Left renal pelvis (tissue), 4 donors: ENCODE data around the gene NYAP2. TPM values are rescaled to one million over a fixed set of nuclear protein-coding genes. Genes with fewer than 3 reads are reported as not detected.

Source experiments
- DNase-seq, 4 donors: peaks; one replicate each; pipeline ENCODE4 v3.0.0-alpha.2; 2013; ENCODE audit warnings: low read depth in 4 of 4, low spot score in 3 of 4
- polyA plus RNA-seq, 4 donors: library from polyadenylated mRNA; unstranded; fragments of 120-200 nt; gene quantifications; one replicate each; pipeline ENCODE4 v1.2.1, GENCODE V29; 2013; ENCODE audit not compliant: insufficient read length in 4 of 4

NYAP2 gene
- polyA plus RNA-seq, 4 donors = 0.04 to 0.06 TPM; not detected in 2

DNA sequence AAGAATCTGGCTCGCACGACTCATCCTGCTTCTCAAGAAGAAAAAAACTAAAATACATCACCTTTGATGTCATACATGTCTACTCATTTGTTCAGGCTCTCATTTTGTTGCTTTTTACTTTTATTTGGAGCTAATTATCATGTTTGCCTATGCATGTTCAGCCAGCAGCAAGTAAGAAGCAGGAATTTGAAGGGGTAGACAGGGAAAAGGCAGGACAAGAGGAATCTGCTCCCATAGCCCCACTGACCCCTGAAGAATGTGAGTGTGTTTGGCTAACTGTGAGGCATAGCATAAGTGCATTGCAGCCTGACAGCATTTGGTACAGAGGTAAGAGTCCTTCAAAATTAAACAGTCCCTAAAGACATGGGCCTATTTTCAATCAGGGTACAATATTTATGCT lies 72.7 kb downstream of the NYAP2 start:
- no peak for DNase-seq

- DNase-seq = no peak
Observed at GRCh38 chr2:225479386-225479785, 79.9 kb downstream of the NYAP2 start.

DNA sequence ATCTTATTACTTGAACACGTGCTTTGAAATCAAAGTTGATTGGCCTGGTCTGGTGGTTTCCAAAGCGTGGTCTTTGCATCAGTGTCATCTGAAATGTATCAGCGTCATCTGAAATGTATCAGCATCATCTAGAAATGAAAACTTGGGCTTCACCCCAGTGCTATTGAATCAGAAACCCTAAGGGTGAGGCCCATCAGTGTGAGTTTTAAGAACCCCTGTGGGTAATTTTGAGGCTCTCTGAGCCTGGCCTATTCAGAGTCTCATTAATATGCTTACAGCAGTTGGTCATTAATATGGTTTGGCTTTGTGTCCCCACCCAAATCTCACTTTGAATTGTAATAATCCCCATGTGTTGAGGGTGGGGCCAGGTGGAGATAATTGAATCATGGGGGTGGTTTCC lies 85.2 kb downstream of the NYAP2 start:
- no peak for DNase-seq

GRCh38 chr2:225486236-225486635 lies 86.7 kb downstream of the NYAP2 start:
- no peak for DNase-seq

DNA sequence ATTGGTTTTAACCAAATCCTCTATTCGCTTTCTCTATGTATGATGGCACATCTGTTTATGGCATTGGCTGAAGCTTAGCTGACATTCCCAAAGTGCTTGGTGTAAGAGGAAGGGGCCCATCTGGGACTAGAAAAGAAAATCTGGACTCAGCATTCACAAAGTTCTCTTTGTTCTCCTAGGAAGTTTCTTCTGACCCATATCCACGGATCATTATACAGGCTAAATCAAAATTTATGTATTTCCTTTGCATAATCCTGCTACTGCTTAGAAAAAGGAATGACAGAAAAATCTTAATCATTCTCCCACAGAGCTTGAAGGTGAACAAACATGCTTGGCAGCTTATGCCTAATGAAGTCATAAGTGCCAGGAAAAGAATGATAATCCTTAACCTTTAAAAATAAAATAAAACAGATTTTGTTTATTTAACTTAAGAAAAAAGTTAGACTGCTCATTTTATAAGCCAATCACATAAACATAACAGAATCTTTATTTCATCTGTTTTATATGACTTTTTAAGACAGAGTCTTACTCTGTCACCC lies 88.4 kb downstream of the NYAP2 start:
- no peak for DNase-seq

- DNase-seq = no peak
Observed at GRCh38 chr2:225488743-225489142, 89.2 kb downstream of the NYAP2 start.

DNA sequence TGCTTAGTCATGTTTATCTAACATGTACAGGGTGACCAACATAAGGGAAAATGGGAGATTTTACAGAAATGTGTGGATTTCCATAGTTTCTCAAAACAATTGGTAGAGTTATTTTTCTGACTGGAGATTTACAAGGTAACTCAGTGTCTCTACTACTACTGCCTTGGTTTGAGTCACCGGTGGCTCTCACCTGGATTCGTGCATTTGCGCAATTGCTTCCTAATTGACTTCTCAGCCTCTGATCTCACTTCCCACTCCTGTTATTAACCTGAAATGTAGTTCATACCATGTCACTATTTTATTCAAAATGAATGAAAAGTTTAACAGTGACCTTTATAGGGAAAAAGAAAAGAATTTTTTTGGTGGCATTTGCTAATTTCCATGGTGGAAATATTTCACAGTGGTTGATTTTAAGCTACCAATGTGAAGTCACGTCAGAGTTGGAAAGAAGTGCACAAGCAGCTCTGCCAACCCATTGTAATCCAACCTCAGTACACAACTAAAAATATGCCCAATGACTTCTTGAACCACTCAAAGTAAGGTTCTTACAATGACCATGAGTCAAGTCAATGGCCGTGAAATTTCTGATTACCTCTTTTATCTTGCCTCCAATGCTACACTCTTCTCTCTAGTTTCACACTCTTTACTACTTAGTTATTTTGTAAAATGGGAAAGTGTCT lies 94.0 kb downstream of the NYAP2 start:
- DNase-seq = no peak

GRCh38 chr2:225494100-225494459 lies 94.6 kb downstream of the NYAP2 start:
- DNase-seq = no peak

- DNase-seq = no peak
Observed at GRCh38 chr2:225495706-225496105, 96.2 kb downstream of the NYAP2 start.

- no peak for DNase-seq
Observed at GRCh38 chr2:225496568-225496967, 97.1 kb downstream of the NYAP2 start.

DNA sequence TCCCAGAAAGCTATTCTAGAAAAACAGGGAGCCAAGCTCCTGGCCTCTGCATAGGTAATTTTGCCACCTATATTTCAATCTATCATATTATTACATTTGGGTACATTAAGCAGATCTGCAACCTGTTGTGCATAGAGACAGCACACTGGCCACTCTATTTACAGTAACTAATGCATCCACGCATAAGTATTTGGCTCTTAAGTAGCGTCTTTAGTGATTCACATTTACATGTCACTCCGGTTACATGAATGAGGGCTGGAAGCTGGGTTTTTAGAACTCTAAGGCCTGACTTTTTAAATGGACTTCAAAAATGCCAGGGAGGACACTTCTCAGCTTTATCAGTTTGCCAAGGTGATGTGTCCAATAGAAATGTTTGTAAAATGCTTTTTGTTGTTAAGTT lies 97.7 kb downstream of the NYAP2 start:
- no peak for DNase-seq

DNA sequence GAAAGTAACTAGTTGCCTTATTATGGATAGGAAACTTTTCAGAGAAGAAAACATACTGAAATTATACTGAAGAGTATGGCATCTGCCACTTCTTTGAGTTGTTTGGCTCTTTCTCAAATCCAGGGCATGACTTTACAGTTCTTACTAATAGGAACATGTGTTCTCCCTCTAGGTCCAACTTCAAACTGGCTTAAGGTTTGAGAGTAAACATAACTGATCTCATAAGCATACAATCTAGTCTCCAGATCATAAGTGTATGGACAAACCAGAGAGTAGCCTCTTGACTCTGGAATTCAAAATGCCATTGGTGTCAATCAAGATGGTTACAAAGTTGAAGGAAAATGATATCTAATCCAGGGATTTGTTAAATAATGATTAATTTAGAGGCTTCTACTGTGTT lies 101.5 kb downstream of the NYAP2 start:
- DNase-seq = no peak

GRCh38 chr2:225502971-225503370 lies 103.5 kb downstream of the NYAP2 start:
- no peak for DNase-seq

DNA sequence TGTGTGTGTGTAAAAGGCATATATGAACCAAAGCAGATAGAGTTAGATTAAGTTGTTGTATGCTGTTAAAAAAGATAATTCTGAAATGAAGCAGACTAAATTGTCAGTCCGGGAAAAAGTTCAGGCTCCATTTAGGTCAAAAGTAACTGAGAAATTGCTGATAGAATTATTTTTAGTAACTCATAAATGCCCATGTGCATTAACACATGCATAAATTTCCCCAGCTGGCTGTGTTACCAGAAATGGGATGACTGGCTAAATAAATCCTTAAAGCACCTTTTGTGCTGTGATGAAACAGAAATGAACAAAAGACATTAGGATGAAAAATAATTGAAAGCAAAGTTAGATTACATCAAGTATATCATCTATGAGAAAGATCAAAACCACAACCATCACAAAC lies 111.3 kb downstream of the NYAP2 start:
- DNase-seq = no peak

GRCh38 chr2:225512469-225512868 lies 113.0 kb downstream of the NYAP2 start:
- DNase-seq = no peak

- no peak for DNase-seq
Observed at GRCh38 chr2:225512876-225513540, 113.5 kb downstream of the NYAP2 start.

DNA sequence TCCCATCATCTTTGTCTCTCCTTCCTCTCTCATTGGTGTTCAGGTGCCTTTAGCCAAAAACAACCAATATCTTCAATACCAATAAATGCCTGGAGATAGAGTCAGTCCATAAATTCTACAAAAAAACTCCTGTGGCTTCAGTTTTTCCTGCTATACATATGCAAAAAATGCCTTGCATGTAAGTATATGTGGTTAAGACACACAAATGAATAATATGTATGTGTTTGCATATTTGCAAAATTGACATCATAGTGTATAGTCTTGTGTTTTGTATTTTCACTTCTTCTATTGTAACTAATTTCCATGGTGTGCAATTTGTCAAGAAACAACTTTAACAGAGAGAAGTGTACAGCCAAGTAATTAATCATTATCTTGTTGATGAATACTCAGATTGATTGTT lies 115.5 kb downstream of the NYAP2 start:
- no peak for DNase-seq

GRCh38 chr2:225526760-225527390 lies 127.4 kb downstream of the NYAP2 start:
- no peak for DNase-seq

- DNase-seq = no peak
Observed at GRCh38 chr2:225531559-225531958, 132.0 kb downstream of the NYAP2 start.

- DNase-seq = no peak
Observed at GRCh38 chr2:225532096-225532495, 132.6 kb downstream of the NYAP2 start.

- DNase-seq = no peak
Observed at GRCh38 chr2:225534037-225534436, 134.5 kb downstream of the NYAP2 start.

DNA sequence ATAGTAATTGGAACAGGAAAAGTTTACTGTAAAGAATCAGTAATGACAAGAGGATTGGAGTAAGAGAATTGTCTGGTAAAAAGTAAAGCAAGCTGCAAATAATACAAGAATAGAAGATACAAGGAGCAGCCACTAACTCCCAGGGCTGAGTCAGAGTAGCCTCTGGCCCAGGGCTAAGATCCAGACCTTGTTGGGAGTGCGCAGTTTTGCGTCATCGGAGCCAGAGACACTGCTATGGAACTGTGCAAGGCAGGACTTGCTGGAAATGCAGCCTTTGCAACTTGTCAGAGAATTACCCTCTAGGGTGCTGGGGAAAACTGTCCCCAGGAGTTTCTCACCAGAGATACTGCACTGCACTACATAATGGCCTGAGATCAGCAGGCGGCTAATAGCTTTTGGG lies 135.2 kb downstream of the NYAP2 start:
- DNase-seq = no peak
